Ishikawa (cell line): Measurements from ENCODE around the gene MUC20.

Experiments used
- CEBPB ChIP-seq: IDR thresholded peaks from 2 replicates; pipeline ENCODE4 v1.6.1; 2012
- CREB1 ChIP-seq: IDR thresholded peaks from 2 replicates; pipeline ENCODE4 v1.6.1; 2012; ENCODE audit warnings: low read depth
- EGR1 ChIP-seq: IDR thresholded peaks from 2 replicates; pipeline ENCODE4 v1.6.1; 2012
- EP300 ChIP-seq: IDR thresholded peaks from 2 replicates; pipeline ENCODE4 v1.6.1; 2012; ENCODE audit warnings: borderline replicate concordance
- FOXM1 ChIP-seq: IDR thresholded peaks from 2 replicates; pipeline ENCODE4 v1.6.1; 2012; ENCODE audit warnings: low read depth, borderline replicate concordance
- NFIC ChIP-seq: IDR thresholded peaks from 2 replicates; pipeline ENCODE4 v1.6.1; 2012
- RAD21 ChIP-seq: IDR thresholded peaks from 2 replicates; pipeline ENCODE4 v1.6.1; 2012; ENCODE audit warnings: low read depth
- TAF1 ChIP-seq: IDR thresholded peaks from 2 replicates; pipeline ENCODE4 v1.6.1; 2012; ENCODE audit warnings: low read depth, mild to moderate bottlenecking
- TCF12 ChIP-seq: IDR thresholded peaks from 2 replicates; pipeline ENCODE4 v1.6.1; 2012; ENCODE audit warnings: low read depth
- TEAD4 ChIP-seq: IDR thresholded peaks from 2 replicates; pipeline ENCODE4 v1.6.1; 2012
- USF1 ChIP-seq: IDR thresholded peaks from 2 replicates; pipeline ENCODE4 v1.6.1; 2012
- YY1 ChIP-seq: IDR thresholded peaks from 2 replicates; pipeline ENCODE4 v1.6.1; 2012; ENCODE audit warnings: low read depth
- ZBTB7A ChIP-seq: IDR thresholded peaks from 2 replicates; pipeline ENCODE4 v1.6.1; 2012; ENCODE audit warnings: low read depth
- TF ChIP-seq, protein P1 (sequence below): IDR thresholded peaks from 2 replicates; pipeline ENCODE4 v1.6.1; 2012; ENCODE audit warnings: low read depth, mild to moderate bottlenecking
- TF ChIP-seq, protein P2 (sequence below): IDR thresholded peaks from 2 replicates; pipeline ENCODE4 v1.6.1; 2012

The MUC20 gene

GRCh38 chr3:195760345-195761122, 39.8 kb downstream of the MUC20 start:
- TF ChIP-seq TCF12: no peak
- TF ChIP-seq CEBPB: no peak
- TF ChIP-seq, protein P1, sequence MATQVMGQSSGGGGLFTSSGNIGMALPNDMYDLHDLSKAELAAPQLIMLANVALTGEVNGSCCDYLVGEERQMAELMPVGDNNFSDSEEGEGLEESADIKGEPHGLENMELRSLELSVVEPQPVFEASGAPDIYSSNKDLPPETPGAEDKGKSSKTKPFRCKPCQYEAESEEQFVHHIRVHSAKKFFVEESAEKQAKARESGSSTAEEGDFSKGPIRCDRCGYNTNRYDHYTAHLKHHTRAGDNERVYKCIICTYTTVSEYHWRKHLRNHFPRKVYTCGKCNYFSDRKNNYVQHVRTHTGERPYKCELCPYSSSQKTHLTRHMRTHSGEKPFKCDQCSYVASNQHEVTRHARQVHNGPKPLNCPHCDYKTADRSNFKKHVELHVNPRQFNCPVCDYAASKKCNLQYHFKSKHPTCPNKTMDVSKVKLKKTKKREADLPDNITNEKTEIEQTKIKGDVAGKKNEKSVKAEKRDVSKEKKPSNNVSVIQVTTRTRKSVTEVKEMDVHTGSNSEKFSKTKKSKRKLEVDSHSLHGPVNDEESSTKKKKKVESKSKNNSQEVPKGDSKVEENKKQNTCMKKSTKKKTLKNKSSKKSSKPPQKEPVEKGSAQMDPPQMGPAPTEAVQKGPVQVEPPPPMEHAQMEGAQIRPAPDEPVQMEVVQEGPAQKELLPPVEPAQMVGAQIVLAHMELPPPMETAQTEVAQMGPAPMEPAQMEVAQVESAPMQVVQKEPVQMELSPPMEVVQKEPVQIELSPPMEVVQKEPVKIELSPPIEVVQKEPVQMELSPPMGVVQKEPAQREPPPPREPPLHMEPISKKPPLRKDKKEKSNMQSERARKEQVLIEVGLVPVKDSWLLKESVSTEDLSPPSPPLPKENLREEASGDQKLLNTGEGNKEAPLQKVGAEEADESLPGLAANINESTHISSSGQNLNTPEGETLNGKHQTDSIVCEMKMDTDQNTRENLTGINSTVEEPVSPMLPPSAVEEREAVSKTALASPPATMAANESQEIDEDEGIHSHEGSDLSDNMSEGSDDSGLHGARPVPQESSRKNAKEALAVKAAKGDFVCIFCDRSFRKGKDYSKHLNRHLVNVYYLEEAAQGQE: no peak
- no peak for TF ChIP-seq RAD21
- TF ChIP-seq ZBTB7A: no peak
- TF ChIP-seq CREB1: no peak
- TF ChIP-seq FOXM1: no peak
- no peak for TF ChIP-seq EGR1
- TF ChIP-seq TEAD4: no peak
- no peak for TF ChIP-seq NFIC

DNA sequence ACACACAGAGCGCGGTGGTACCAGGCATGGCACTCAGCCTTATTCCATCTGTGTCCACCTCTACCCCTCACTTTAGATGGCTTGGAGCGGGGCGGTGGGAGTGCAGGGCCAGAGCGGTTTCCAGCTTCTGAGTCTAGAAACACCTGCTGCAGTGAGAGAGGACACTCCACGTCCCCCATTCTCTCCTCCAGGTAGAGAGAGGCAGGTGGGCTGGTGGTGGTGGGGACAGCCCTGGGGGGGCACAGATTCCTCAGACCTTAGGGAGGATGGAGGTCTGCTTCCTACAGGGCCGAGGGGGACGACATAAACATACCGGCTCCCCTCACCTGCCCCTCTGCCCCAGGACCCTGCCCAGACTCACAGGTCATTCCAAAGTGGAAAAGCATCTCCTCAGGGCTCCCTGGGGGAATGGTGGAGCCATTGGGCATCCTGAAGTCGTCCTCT, 40.4 kb downstream of the MUC20 start:
- TF ChIP-seq, protein P2, sequence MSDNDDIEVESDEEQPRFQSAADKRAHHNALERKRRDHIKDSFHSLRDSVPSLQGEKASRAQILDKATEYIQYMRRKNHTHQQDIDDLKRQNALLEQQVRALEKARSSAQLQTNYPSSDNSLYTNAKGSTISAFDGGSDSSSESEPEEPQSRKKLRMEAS: no peak
- TF ChIP-seq FOXM1 (no peak), TEAD4 (no peak), CREB1 (no peak)

- TF ChIP-seq, protein P1: no peak
- TF ChIP-seq EGR1: no peak
- TF ChIP-seq TAF1: no peak
- TF ChIP-seq YY1: no peak
- TF ChIP-seq ZBTB7A: no peak
- no peak for TF ChIP-seq TEAD4
- no peak for TF ChIP-seq FOXM1
- TF ChIP-seq USF1: no peak
- TF ChIP-seq EP300: no peak
- no peak for TF ChIP-seq NFIC
- TF ChIP-seq RAD21: no peak
- TF ChIP-seq TCF12: no peak
- TF ChIP-seq CEBPB: no peak
- TF ChIP-seq, protein P2: no peak
- TF ChIP-seq CREB1: no peak
Measured at GRCh38 chr3:195761567-195762248, 40.9 kb downstream of the MUC20 start.

DNA sequence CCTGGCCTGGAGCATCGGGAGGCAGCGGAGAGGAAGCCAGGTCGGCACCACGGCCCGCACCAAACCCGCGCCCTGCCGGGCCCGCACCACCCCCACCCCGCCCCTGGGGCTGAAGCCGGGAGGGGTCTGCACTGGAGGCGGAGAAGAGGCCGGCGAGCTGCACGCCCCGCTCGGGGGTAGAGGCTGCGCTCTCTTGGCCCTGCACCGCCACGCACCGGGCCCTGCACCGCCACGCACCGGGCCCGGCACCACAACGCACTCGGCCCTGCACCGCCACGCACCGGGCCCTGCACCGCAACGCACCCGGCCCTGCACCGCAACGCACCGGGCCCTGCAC, 41.4 kb downstream of the MUC20 start:
- TF ChIP-seq EGR1: no peak

- TF ChIP-seq FOXM1 (no peak), TEAD4 (no peak), USF1 (no peak), YY1 (no peak), CEBPB (no peak), RAD21 (no peak), TCF12 (no peak), TAF1 (no peak), NFIC (no peak), EGR1 (no peak), EP300 (no peak), ZBTB7A (no peak)
- TF ChIP-seq, protein P1: no peak
Measured at GRCh38 chr3:195762611-195763010, 41.8 kb downstream of the MUC20 start.
